Measurements from ENCODE around the gene BMP5.

Gene BMP5

GRCh38 chr6:55870181-55870813 is 5.1 kb downstream of the BMP5 start:
- DNase-seq, result no peak

- DNase-seq, result no peak
Observed at GRCh38 chr6:55869674-55870073, 5.7 kb downstream of the BMP5 start.

- DNase-seq, result no peak
Observed at GRCh38 chr6:55868771-55869479, 6.5 kb downstream of the BMP5 start.

GRCh38 chr6:55868176-55868575 is 7.2 kb downstream of the BMP5 start:
- DNase-seq, result no peak

GRCh38 chr6:55866128-55866527 is 9.3 kb downstream of the BMP5 start:
- DNase-seq, result no peak

- DNase-seq, result no peak
Observed at GRCh38 chr6:55853008-55854001, 22.1 kb downstream of the BMP5 start.

GRCh38 chr6:55841341-55841740 is 34.0 kb downstream of the BMP5 start:
- no peak for DNase-seq

GRCh38 chr6:55839080-55839479 is 36.3 kb downstream of the BMP5 start:
- DNase-seq, result no peak

GRCh38 chr6:55836945-55837344 is 38.4 kb downstream of the BMP5 start:
- DNase-seq, result no peak

- DNase-seq, result no peak
Observed at GRCh38 chr6:55836481-55836880, 38.9 kb downstream of the BMP5 start.

- no peak for DNase-seq
Observed at GRCh38 chr6:55835220-55835619, 40.2 kb downstream of the BMP5 start.

GRCh38 chr6:55833284-55833683 is 42.1 kb downstream of the BMP5 start:
- no peak for DNase-seq

GRCh38 chr6:55827818-55828522 is 47.4 kb downstream of the BMP5 start:
- no peak for DNase-seq

- DNase-seq, result no peak
Observed at GRCh38 chr6:55826941-55827340, 48.4 kb downstream of the BMP5 start.

GRCh38 chr6:55825402-55826051 is 49.9 kb downstream of the BMP5 start:
- no peak for DNase-seq

- no peak for DNase-seq
Observed at GRCh38 chr6:55822815-55823214, 52.6 kb downstream of the BMP5 start.

GRCh38 chr6:55822005-55822404 is 53.4 kb downstream of the BMP5 start:
- no peak for DNase-seq

- no peak for DNase-seq
Observed at GRCh38 chr6:55820696-55821095, 54.7 kb downstream of the BMP5 start.

GRCh38 chr6:55819811-55820210 is 55.6 kb downstream of the BMP5 start:
- DNase-seq, result no peak

- no peak for DNase-seq
Observed at GRCh38 chr6:55818482-55818881, 56.9 kb downstream of the BMP5 start.

- DNase-seq, result no peak
Observed at GRCh38 chr6:55812509-55812908, 62.9 kb downstream of the BMP5 start.

- no peak for DNase-seq
Observed at GRCh38 chr6:55811074-55811473, 64.3 kb downstream of the BMP5 start.
